DLD1 (cell line): Measurements from ENCODE around the gene NFIB.

Experiments
- in situ Hi-C: cut with HindIII; loops from 2 replicates; pipeline ENCODE4 v1.10.0; 2017; ENCODE audit warnings: low sequenced_read_pairs

The NFIB gene

GRCh38 chr9:14084867-14085266 lies 229.1 kb downstream of the NFIB start:
- in situ Hi-C loops, result no loop called here

GRCh38 chr9:14083366-14083765 lies 230.6 kb downstream of the NFIB start:
- in situ Hi-C loops, result no loop called here

- in situ Hi-C loops, result no loop called here
Measured at GRCh38 chr9:14082732-14083131, 231.2 kb downstream of the NFIB start.

GRCh38 chr9:14081745-14082144 lies 232.2 kb downstream of the NFIB start:
- in situ Hi-C loops, result no loop called here

- in situ Hi-C loops, result no loop called here
Measured at GRCh38 chr9:14080959-14081542, 232.9 kb downstream of the NFIB start.

- in situ Hi-C loops, result no loop called here
Measured at GRCh38 chr9:14079440-14079839, 234.5 kb downstream of the NFIB start.

- in situ Hi-C loops, result no loop called here
Measured at GRCh38 chr9:14077672-14078071, 236.3 kb downstream of the NFIB start.

- in situ Hi-C loops, result no loop called here
Measured at GRCh38 chr9:14075218-14075617, 238.7 kb downstream of the NFIB start.

- in situ Hi-C loops, result loop anchor here (5.0 kb wide), 1 partner anchor 51 kb away; no protein-coding TSS in a partner anchor
Measured at GRCh38 chr9:14072850-14073249, 241.1 kb downstream of the NFIB start.

GRCh38 chr9:14071484-14071883 lies 242.5 kb downstream of the NFIB start:
- in situ Hi-C loops, result loop anchor here (5.0 kb wide), 1 partner anchor 49 kb away; no protein-coding TSS in a partner anchor

GRCh38 chr9:14068690-14069089 lies 245.3 kb downstream of the NFIB start:
- in situ Hi-C loops, result no loop called here

GRCh38 chr9:14066831-14067230 lies 247.1 kb downstream of the NFIB start:
- in situ Hi-C loops, result no loop called here

GRCh38 chr9:14066032-14066431 lies 247.9 kb downstream of the NFIB start:
- in situ Hi-C loops, result no loop called here

GRCh38 chr9:14064940-14065339 lies 249.0 kb downstream of the NFIB start:
- in situ Hi-C loops, result no loop called here

- in situ Hi-C loops, result no loop called here
Measured at GRCh38 chr9:14063756-14064155, 250.2 kb downstream of the NFIB start.

GRCh38 chr9:14062586-14063221 lies 251.2 kb downstream of the NFIB start:
- in situ Hi-C loops, result no loop called here

- in situ Hi-C loops, result no loop called here
Measured at GRCh38 chr9:14061936-14062585, 251.9 kb downstream of the NFIB start.

GRCh38 chr9:14058325-14058688 lies 255.6 kb downstream of the NFIB start:
- in situ Hi-C loops, result no loop called here

GRCh38 chr9:14057368-14058324 lies 256.3 kb downstream of the NFIB start:
- in situ Hi-C loops, result no loop called here

GRCh38 chr9:14056316-14056861 lies 257.6 kb downstream of the NFIB start:
- in situ Hi-C loops, result no loop called here

- in situ Hi-C loops, result no loop called here
Measured at GRCh38 chr9:14054096-14054495, 259.8 kb downstream of the NFIB start.
